ENCODE data around the gene TEKT3. TPM values are rescaled to one million over a fixed set of nuclear protein-coding genes. Genes with fewer than 3 reads are reported as not detected.

TEKT3 gene
- total RNA-seq, 6 experiments from 2014 or later: not detected

DNA sequence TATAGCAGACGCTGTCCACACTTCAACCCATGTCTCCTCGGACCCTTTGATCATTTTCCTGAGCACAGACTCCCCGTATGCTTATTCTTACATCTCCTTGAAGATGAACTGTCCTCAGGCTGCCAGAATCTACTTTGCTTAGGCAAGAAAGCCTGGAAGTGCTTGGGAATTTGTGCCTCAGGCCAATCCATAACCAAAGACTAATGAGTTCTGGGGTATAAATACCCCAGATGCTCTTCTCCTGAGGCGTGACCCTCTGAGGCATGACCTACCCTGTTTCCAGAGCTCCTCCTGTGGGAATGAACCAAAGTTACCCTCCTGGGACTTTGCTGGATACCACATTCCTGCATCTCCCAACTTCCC, 10.1 kb upstream of the TEKT3 start:
- Histone ChIP-seq H3K36me3 (no peaks in the 10 kb centered on the region), H3K9me3 (no peaks in the 10 kb centered on the region), H3K27ac (no peak overlapping the region), H3K4me3 (no peak overlapping the region), H3K4me1 (no peaks in the 10 kb centered on the region), H3K27me3 (no peaks in the 10 kb centered on the region)
- ATAC-seq (no peak), DNase-seq (no peak)
- TF ChIP-seq, protein P1, sequence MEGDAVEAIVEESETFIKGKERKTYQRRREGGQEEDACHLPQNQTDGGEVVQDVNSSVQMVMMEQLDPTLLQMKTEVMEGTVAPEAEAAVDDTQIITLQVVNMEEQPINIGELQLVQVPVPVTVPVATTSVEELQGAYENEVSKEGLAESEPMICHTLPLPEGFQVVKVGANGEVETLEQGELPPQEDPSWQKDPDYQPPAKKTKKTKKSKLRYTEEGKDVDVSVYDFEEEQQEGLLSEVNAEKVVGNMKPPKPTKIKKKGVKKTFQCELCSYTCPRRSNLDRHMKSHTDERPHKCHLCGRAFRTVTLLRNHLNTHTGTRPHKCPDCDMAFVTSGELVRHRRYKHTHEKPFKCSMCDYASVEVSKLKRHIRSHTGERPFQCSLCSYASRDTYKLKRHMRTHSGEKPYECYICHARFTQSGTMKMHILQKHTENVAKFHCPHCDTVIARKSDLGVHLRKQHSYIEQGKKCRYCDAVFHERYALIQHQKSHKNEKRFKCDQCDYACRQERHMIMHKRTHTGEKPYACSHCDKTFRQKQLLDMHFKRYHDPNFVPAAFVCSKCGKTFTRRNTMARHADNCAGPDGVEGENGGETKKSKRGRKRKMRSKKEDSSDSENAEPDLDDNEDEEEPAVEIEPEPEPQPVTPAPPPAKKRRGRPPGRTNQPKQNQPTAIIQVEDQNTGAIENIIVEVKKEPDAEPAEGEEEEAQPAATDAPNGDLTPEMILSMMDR (IDR thresholded peaks at IDR 0.05): no peak
- no peak for TF ChIP-seq POLR2A (IDR thresholded peaks at IDR 0.05)
- intact Hi-C loops (cut with DNase I): no loop called here
- whole genome bisulfite sequencing (ENCODE audit: insufficient coverage, low coverage, low lambda C conversion rate, missing lambda C conversion rate): 35% methylated on average over 4 of the region's 4 CpGs

DNA sequence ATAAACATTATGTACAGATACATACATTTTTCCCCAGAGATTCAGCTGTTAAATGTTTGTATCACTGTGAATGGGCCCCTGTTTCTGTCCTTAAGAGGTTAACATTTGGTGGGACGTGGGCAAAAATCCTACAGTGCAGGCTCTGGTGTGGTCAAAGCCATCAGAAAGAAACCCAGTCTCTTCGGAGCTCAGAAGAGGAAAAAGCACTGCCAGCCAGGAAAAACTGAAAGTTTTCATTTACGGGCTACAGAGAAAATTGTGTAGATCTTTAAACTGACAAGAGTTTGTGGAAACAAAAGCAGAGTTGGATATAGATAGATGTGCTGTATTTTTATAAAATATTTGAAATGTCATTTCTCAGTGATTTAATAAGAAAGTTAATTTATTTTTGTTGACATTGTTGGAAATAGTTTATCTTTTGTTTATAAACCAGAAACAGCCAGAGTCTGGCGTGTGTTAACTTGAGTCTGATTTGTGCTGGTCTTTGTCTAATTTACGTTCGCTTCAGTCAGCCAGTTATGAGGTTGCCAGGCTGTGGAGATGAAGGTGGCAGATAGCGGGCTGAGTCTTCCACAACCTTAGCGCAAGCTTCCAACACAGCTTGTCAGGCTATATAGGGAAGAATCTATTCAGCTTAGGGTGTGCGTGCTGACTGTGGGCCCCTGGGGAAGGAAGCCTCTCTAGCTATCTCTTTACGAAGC, 9.5 kb upstream of the TEKT3 start:
- Histone ChIP-seq H3K36me3 (no peaks in the 10 kb centered on the region), H3K4me3 (no peak overlapping the region), H3K9me3 (no peaks in the 10 kb centered on the region), H3K27me3 (no peaks in the 10 kb centered on the region), H3K27ac (no peak overlapping the region), H3K4me1 (no peaks in the 10 kb centered on the region)
- WGBS (ENCODE audit: insufficient coverage, low coverage, low lambda C conversion rate, missing lambda C conversion rate): 59% methylated on average over 8 of the region's 10 CpGs
- ATAC-seq (no peak), DNase-seq (no peak)
- no peak for TF ChIP-seq POLR2A (IDR thresholded peaks at IDR 0.05)
- TF ChIP-seq, protein P1 (IDR thresholded peaks at IDR 0.05): no peak
- intact Hi-C loops (cut with DNase I): no loop called here

DNA sequence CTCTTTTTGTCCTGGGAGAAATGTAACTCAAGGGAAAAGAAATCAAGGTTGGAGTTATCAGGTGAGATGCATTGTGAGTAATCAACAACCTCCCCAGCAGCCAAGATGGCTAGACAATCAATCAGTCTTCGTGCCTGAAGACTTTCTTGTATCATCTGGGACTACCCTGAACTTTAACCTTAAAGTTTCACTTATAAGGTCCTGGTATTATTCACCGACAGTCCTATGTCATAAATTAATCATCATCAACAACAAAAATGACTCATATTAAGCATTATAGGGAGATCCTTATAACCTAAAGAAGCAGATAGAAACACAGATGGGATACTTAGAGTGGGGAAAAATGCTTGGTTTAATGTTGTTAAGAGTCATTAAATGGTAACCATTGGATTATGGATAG, 7.7 kb upstream of the TEKT3 start:
- Histone ChIP-seq H3K27me3 (no peaks in the 10 kb centered on the region), H3K27ac (no peak overlapping the region), H3K4me3 (no peak overlapping the region), H3K36me3 (no peaks in the 10 kb centered on the region), H3K9me3 (no peaks in the 10 kb centered on the region), H3K4me1 (no peaks in the 10 kb centered on the region)
- ATAC-seq (no peak), DNase-seq (no peak)
- 28% methylated on average over 2 of the region's 2 CpGs for WGBS (ENCODE audit: insufficient coverage, low coverage, low lambda C conversion rate, missing lambda C conversion rate)
- intact Hi-C loops (cut with DNase I): no loop called here
- TF ChIP-seq POLR2A (IDR thresholded peaks at IDR 0.05): no peak
- TF ChIP-seq, protein P1 (IDR thresholded peaks at IDR 0.05): no peak

DNA sequence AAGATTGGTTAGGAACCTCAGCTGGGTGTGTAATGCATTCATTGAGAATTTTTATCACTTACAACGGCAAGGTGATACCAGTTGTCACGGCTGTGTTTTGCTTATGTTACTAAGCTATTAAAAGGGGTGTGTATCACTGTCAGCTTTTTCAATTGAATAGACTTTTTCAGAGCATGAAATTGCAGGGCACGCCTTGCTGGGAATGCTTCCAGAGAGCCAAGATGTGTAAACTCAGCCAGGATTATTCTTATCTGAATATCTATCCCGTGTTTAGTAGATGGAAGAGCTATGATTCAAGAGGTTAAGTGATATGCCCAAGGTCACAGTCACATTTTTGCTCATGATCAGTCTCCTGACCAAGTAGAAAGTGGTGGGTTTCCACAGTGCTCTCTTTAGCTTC, 6.6 kb upstream of the TEKT3 start:
- ATAC-seq: no peak
- WGBS (ENCODE audit: insufficient coverage, low coverage, low lambda C conversion rate, missing lambda C conversion rate): 37% methylated on average over 4 of the region's 4 CpGs
- Histone ChIP-seq H3K36me3 (no peaks in the 10 kb centered on the region), H3K4me3 (no peak overlapping the region), H3K9me3 (no peaks in the 10 kb centered on the region), H3K27ac (no peak overlapping the region), H3K4me1 (no peaks in the 10 kb centered on the region), H3K27me3 (no peaks in the 10 kb centered on the region)
- DNase-seq: no peak
- TF ChIP-seq, protein P1 (IDR thresholded peaks at IDR 0.05): no peak
- TF ChIP-seq POLR2A (IDR thresholded peaks at IDR 0.05): no peak
- intact Hi-C loops (cut with DNase I): no loop called here
